ENCODE measurements around the gene CARMIL1.

CARMIL1 gene

GRCh38 chr6:25301362-25301761 is 22.2 kb downstream of the CARMIL1 start:
- Histone ChIP-seq H3K4me1 (ENCODE audit: control insufficient read depth, insufficient read depth, low read length) (no peaks in the 10 kb centered on the region), H3K27ac (ENCODE audit: low read depth, low read length) (no peak overlapping the region), H3K27me3 (ENCODE audit: control insufficient read depth, insufficient read depth, low read length) (no peaks in the 10 kb centered on the region), H3K4me3 (ENCODE audit: low read length) (no peak overlapping the region), H3K36me3 (ENCODE audit: control insufficient read depth, insufficient read depth, low read length) (no peaks in the 10 kb centered on the region), H3K9ac (ENCODE audit: low read length) (no peak overlapping the region)

GRCh38 chr6:25302151-25302550 is 23.0 kb downstream of the CARMIL1 start:
- Histone ChIP-seq H3K4me3 (ENCODE audit: low read length) (no peak overlapping the region), H3K4me1 (ENCODE audit: control insufficient read depth, insufficient read depth, low read length) (no peaks in the 10 kb centered on the region), H3K27ac (ENCODE audit: low read depth, low read length) (no peak overlapping the region), H3K36me3 (ENCODE audit: control insufficient read depth, insufficient read depth, low read length) (no peaks in the 10 kb centered on the region), H3K27me3 (ENCODE audit: control insufficient read depth, insufficient read depth, low read length) (no peaks in the 10 kb centered on the region), H3K9ac (ENCODE audit: low read length) (no peak overlapping the region)

DNA sequence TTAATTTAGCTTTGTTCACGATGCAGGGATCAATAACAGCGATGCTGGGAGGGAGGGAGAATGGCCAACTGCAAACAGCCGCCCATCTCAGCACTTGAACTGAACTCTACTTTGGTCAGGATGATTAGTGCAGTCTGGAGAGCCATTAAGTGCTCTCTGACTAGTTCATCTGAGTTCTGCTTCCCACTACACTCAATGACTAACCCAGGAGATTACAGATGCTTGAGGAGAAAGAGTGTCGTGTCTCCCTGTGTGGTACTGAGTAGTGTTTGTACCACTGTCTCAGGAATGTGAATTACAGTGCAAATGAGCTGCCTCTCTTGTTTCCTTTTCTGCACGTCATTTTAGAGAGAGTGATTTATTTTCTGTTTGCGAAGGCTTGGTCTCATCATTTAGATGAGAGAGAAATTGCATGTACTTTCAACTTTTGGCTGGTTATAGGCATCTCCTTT is 23.5 kb downstream of the CARMIL1 start:
- H3K9ac ChIP-seq (ENCODE audit: low read length) = no peak overlapping the region
- H3K4me1 ChIP-seq (ENCODE audit: control insufficient read depth, insufficient read depth, low read length) = no peaks in the 10 kb centered on the region
- no peaks in the 10 kb centered on the region for H3K36me3 ChIP-seq (ENCODE audit: control insufficient read depth, insufficient read depth, low read length)
- H3K27ac ChIP-seq (ENCODE audit: low read depth, low read length) = no peak overlapping the region
- H3K4me3 ChIP-seq (ENCODE audit: low read length) = no peak overlapping the region
- H3K27me3 ChIP-seq (ENCODE audit: control insufficient read depth, insufficient read depth, low read length) = no peaks in the 10 kb centered on the region

- no peaks in the 10 kb centered on the region for H3K27me3 ChIP-seq (ENCODE audit: control insufficient read depth, insufficient read depth, low read length)
- H3K4me3 ChIP-seq (ENCODE audit: low read length) = no peak overlapping the region
- no peaks in the 10 kb centered on the region for H3K4me1 ChIP-seq (ENCODE audit: control insufficient read depth, insufficient read depth, low read length)
- no peak overlapping the region for H3K9ac ChIP-seq (ENCODE audit: low read length)
- H3K36me3 ChIP-seq (ENCODE audit: control insufficient read depth, insufficient read depth, low read length) = no peaks in the 10 kb centered on the region
- no peak overlapping the region for H3K27ac ChIP-seq (ENCODE audit: low read depth, low read length)
Measured at GRCh38 chr6:25303254-25303653, 24.1 kb downstream of the CARMIL1 start.

GRCh38 chr6:25306379-25306778 is 27.2 kb downstream of the CARMIL1 start:
- Histone ChIP-seq H3K27me3 (ENCODE audit: control insufficient read depth, insufficient read depth, low read length) (no peaks in the 10 kb centered on the region), H3K9ac (ENCODE audit: low read length) (no peak overlapping the region), H3K27ac (ENCODE audit: low read depth, low read length) (no peak overlapping the region), H3K36me3 (ENCODE audit: control insufficient read depth, insufficient read depth, low read length) (no peaks in the 10 kb centered on the region), H3K4me1 (ENCODE audit: control insufficient read depth, insufficient read depth, low read length) (no peaks in the 10 kb centered on the region), H3K4me3 (ENCODE audit: low read length) (no peak overlapping the region)

- Histone ChIP-seq H3K4me1 (ENCODE audit: control insufficient read depth, insufficient read depth, low read length) (no peaks in the 10 kb centered on the region), H3K9ac (ENCODE audit: low read length) (no peak overlapping the region), H3K27ac (ENCODE audit: low read depth, low read length) (no peak overlapping the region), H3K36me3 (ENCODE audit: control insufficient read depth, insufficient read depth, low read length) (no peaks in the 10 kb centered on the region), H3K4me3 (ENCODE audit: low read length) (no peak overlapping the region), H3K27me3 (ENCODE audit: control insufficient read depth, insufficient read depth, low read length) (no peaks in the 10 kb centered on the region)
Measured at GRCh38 chr6:25307805-25308494, 28.8 kb downstream of the CARMIL1 start.

GRCh38 chr6:25309886-25310285 is 30.7 kb downstream of the CARMIL1 start:
- H3K9ac ChIP-seq (ENCODE audit: low read length) = no peak overlapping the region
- no peaks in the 10 kb centered on the region for H3K36me3 ChIP-seq (ENCODE audit: control insufficient read depth, insufficient read depth, low read length)
- no peaks in the 10 kb centered on the region for H3K4me1 ChIP-seq (ENCODE audit: control insufficient read depth, insufficient read depth, low read length)
- H3K27me3 ChIP-seq (ENCODE audit: control insufficient read depth, insufficient read depth, low read length) = no peaks in the 10 kb centered on the region
- H3K27ac ChIP-seq (ENCODE audit: low read depth, low read length) = no peak overlapping the region
- H3K4me3 ChIP-seq (ENCODE audit: low read length) = no peak overlapping the region

DNA sequence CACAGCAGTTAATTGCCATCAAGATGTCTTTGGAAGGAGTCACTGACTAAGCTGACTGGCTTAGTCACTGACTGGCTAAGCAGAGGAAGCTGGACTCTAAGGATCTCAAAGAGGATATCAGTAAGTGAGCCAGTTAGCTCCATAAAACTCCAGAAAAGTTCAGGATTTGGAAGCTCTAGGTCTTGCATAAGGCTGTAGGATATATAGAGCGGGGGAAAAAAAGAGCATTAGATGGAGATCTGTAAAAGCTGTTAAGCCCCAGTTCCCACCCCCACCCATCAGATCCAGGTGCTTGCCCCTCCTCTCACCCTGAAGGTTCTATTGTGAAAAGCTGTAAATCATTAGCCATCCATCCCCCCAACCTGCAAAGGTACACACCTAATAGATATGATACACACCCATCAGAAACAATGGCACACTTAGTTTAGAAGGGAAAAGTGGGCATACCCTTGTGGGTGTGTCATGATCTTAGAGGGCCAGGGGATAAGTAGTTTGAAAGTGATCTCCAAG is 32.2 kb downstream of the CARMIL1 start:
- Histone ChIP-seq H3K27ac (ENCODE audit: low read depth, low read length) (no peak overlapping the region), H3K36me3 (ENCODE audit: control insufficient read depth, insufficient read depth, low read length) (no peaks in the 10 kb centered on the region), H3K4me1 (ENCODE audit: control insufficient read depth, insufficient read depth, low read length) (no peaks in the 10 kb centered on the region), H3K9ac (ENCODE audit: low read length) (no peak overlapping the region), H3K4me3 (ENCODE audit: low read length) (no peak overlapping the region), H3K27me3 (ENCODE audit: control insufficient read depth, insufficient read depth, low read length) (no peaks in the 10 kb centered on the region)

GRCh38 chr6:25312034-25312620 is 33.0 kb downstream of the CARMIL1 start:
- H3K36me3 ChIP-seq (ENCODE audit: control insufficient read depth, insufficient read depth, low read length) = no peaks in the 10 kb centered on the region
- H3K4me3 ChIP-seq (ENCODE audit: low read length) = no peak overlapping the region
- H3K27ac ChIP-seq (ENCODE audit: low read depth, low read length) = no peak overlapping the region
- H3K9ac ChIP-seq (ENCODE audit: low read length) = no peak overlapping the region
- no peaks in the 10 kb centered on the region for H3K27me3 ChIP-seq (ENCODE audit: control insufficient read depth, insufficient read depth, low read length)
- no peaks in the 10 kb centered on the region for H3K4me1 ChIP-seq (ENCODE audit: control insufficient read depth, insufficient read depth, low read length)

GRCh38 chr6:25312703-25313102 is 33.5 kb downstream of the CARMIL1 start:
- no peaks in the 10 kb centered on the region for H3K27me3 ChIP-seq (ENCODE audit: control insufficient read depth, insufficient read depth, low read length)
- no peak overlapping the region for H3K4me3 ChIP-seq (ENCODE audit: low read length)
- H3K4me1 ChIP-seq (ENCODE audit: control insufficient read depth, insufficient read depth, low read length) = no peaks in the 10 kb centered on the region
- no peaks in the 10 kb centered on the region for H3K36me3 ChIP-seq (ENCODE audit: control insufficient read depth, insufficient read depth, low read length)
- no peak overlapping the region for H3K9ac ChIP-seq (ENCODE audit: low read length)
- peak overlapping the region; percentile 8 for H3K27ac ChIP-seq (ENCODE audit: low read depth, low read length)

GRCh38 chr6:25314509-25315175 is 35.5 kb downstream of the CARMIL1 start:
- no peaks in the 10 kb centered on the region for H3K36me3 ChIP-seq (ENCODE audit: control insufficient read depth, insufficient read depth, low read length)
- H3K4me1 ChIP-seq (ENCODE audit: control insufficient read depth, insufficient read depth, low read length) = no peaks in the 10 kb centered on the region
- no peak overlapping the region for H3K9ac ChIP-seq (ENCODE audit: low read length)
- no peaks in the 10 kb centered on the region for H3K27me3 ChIP-seq (ENCODE audit: control insufficient read depth, insufficient read depth, low read length)
- H3K4me3 ChIP-seq (ENCODE audit: low read length) = no peak overlapping the region
- H3K27ac ChIP-seq (ENCODE audit: low read depth, low read length) = no peak overlapping the region

DNA sequence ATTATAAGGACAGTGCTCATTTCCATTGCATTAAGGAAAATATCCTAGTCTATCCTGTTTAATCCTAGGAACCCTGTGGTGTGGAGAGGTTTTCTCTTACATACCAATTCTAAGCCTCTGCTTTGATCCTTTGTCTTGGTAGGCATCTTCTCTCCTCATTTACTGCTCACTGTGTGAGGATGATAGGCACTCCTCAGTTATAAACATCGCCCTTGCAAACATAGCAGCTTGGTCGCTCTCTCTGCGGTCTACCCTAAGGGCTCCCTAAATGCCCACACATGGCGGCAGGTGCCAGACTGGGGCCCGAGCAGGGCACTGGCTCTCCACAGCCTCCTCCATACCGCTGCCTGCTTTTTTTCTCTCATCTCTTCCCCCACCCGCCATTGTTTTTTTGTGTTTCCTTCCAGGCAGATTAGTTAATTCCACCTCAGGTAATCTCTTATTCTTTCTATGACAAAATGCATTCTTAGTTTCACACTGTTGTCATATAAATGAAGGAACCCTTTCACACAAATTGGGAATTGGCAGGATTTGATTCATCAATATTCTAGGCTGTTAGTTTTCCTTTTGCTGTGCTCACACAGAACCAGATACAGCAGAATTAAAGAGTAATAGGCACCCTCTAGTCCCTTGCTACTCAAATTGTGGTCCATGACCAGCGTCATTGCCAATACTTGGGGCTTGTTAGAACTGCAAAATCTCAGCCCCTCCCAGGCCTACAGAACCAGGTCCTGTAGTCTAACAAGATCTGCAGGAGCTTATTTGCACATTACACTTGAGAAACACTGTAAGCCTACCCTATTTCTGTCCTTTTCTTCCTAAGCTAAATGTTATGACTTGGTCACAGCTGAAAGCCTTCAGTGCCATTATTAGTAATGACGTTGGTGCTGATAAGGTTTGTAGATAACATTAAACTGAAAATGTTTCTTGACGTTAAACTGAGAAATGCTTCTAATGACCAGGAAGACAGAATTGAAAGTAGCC is 36.3 kb downstream of the CARMIL1 start:
- Histone ChIP-seq H3K27ac (ENCODE audit: low read depth, low read length) (no peak overlapping the region), H3K4me3 (ENCODE audit: low read length) (no peak overlapping the region), H3K36me3 (ENCODE audit: control insufficient read depth, insufficient read depth, low read length) (no peaks in the 10 kb centered on the region), H3K27me3 (ENCODE audit: control insufficient read depth, insufficient read depth, low read length) (no peaks in the 10 kb centered on the region), H3K4me1 (ENCODE audit: control insufficient read depth, insufficient read depth, low read length) (no peaks in the 10 kb centered on the region), H3K9ac (ENCODE audit: low read length) (no peak overlapping the region)
